ENCODE results near the gene LARGE1.

LARGE1 gene

DNA sequence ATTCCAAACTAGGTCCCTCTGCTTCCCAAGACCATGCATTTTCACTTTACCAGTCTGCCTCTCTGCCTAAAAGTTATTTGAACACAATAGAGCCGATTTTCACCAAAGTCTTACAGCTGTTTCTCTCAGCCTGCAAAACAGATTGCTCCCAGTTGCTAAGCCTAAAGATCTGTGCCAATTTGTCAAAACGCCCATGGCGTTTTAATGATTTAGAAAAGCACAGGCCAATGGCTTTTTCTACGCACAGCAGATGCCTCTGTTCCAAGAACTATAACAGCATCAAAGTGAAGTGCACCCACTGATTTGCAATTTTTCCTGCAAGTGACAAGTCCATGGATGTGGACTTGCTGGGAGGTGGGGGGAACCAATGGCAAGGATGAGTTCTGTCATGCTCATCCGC, 688.2 kb downstream of the LARGE1 start:
- H3K4me3 ChIP-seq (ENCODE audit: insufficient read depth, low read length, poor library complexity, severe bottlenecking), result no peak overlapping the region
- no peaks in the 10 kb centered on the region for H3K36me3 ChIP-seq (ENCODE audit: low read length)
- H3K27ac ChIP-seq (ENCODE audit: low read depth, low read length), result no peak overlapping the region
- H3K9me2 ChIP-seq (replicated peaks; ENCODE audit: insufficient read depth, low read length), result no peaks in the 10 kb centered on the region
- no peaks in the 10 kb centered on the region for H3F3A ChIP-seq (ENCODE audit: insufficient read depth)
- no peak for TF ChIP-seq EZH2phosphoT487 (conservative IDR thresholded peaks at IDR 0.05; ENCODE audit: low read length)
- no peaks in the 10 kb centered on the region for H4K20me1 ChIP-seq (ENCODE audit: low read depth, low read length)
- no peak overlapping the region for H3K9ac ChIP-seq (ENCODE audit: low read length)
- H3K4me2 ChIP-seq (ENCODE audit: low read depth, low read length, poor library complexity, severe bottlenecking), result no peak overlapping the region
- H3K9me3 ChIP-seq (ENCODE audit: insufficient read depth, low read length), result peaks cover 19% of the 10 kb centered on the region; the same call in 1 of the 2 replicates
- H3K79me2 ChIP-seq (ENCODE audit: insufficient read depth, low read length), result no peaks in the 10 kb centered on the region
- no peaks in the 10 kb centered on the region for H3K27me3 ChIP-seq (ENCODE audit: low read length)
- H2AFZ ChIP-seq (ENCODE audit: low read depth, low read length, severe bottlenecking), result no peak overlapping the region

DNA sequence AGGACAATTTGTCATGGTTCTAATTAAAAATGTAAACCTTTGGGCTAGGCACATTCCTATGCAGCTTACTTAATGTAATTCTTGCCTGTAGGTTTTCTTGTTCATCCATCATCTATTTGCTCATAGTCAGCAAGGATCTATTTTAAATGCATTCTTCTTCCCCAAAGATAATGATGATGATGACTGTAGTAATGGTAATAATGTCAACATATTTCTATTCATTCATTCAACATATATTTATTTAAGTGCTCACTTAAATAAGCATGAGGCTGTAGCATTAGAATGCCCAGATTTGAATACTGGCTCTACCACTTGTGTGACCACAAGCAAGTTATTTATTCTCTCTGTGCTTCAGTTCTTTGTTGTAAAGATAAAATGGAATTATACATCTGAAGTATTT, 692.5 kb downstream of the LARGE1 start:
- Histone ChIP-seq H3K4me3 (ENCODE audit: insufficient read depth, low read length, poor library complexity, severe bottlenecking) (no peak overlapping the region), H3K36me3 (ENCODE audit: low read length) (no peaks in the 10 kb centered on the region), H3K9me3 (ENCODE audit: insufficient read depth, low read length) (peaks cover 19% of the 10 kb centered on the region; the same call in 1 of the 2 replicates), H4K20me1 (ENCODE audit: low read depth, low read length) (no peaks in the 10 kb centered on the region), H3K9ac (ENCODE audit: low read length) (no peak overlapping the region), H3K27me3 (ENCODE audit: low read length) (no peaks in the 10 kb centered on the region), H3K27ac (ENCODE audit: low read depth, low read length) (no peak overlapping the region), H3K79me2 (ENCODE audit: insufficient read depth, low read length) (no peaks in the 10 kb centered on the region), H3K9me2 (replicated peaks; ENCODE audit: insufficient read depth, low read length) (no peaks in the 10 kb centered on the region), H2AFZ (ENCODE audit: low read depth, low read length, severe bottlenecking) (no peak overlapping the region), H3F3A (ENCODE audit: insufficient read depth) (no peaks in the 10 kb centered on the region), H3K4me2 (ENCODE audit: low read depth, low read length, poor library complexity, severe bottlenecking) (no peak overlapping the region)
- no peak for TF ChIP-seq EZH2phosphoT487 (conservative IDR thresholded peaks at IDR 0.05; ENCODE audit: low read length)
- TF ChIP-seq, protein P1, sequence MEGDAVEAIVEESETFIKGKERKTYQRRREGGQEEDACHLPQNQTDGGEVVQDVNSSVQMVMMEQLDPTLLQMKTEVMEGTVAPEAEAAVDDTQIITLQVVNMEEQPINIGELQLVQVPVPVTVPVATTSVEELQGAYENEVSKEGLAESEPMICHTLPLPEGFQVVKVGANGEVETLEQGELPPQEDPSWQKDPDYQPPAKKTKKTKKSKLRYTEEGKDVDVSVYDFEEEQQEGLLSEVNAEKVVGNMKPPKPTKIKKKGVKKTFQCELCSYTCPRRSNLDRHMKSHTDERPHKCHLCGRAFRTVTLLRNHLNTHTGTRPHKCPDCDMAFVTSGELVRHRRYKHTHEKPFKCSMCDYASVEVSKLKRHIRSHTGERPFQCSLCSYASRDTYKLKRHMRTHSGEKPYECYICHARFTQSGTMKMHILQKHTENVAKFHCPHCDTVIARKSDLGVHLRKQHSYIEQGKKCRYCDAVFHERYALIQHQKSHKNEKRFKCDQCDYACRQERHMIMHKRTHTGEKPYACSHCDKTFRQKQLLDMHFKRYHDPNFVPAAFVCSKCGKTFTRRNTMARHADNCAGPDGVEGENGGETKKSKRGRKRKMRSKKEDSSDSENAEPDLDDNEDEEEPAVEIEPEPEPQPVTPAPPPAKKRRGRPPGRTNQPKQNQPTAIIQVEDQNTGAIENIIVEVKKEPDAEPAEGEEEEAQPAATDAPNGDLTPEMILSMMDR (IDR thresholded peaks at IDR 0.05; ENCODE audit: insufficient read depth, low read length, poor library complexity, severe bottlenecking), result no peak

DNA sequence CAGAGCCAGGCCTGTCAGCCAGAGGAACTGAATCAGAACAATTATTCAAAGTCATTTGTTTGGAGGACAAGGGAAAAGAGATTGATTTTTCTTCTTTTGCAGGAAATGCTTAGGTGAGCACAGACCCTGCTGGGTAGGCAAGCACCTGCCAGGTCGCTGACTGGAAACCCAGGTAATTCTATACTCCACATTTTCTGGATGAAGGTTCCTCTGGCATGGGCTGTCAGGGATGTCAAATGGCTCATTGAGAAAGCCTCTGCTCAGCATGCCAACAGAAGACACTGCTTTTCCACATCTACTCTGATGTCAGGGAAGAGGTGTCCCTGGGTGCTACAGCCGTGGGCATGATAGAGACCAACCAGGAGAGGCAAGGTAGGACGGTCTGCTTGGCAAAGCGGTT, 695.4 kb downstream of the LARGE1 start:
- H3K36me3 ChIP-seq (ENCODE audit: low read length), result no peaks in the 10 kb centered on the region
- H3F3A ChIP-seq (ENCODE audit: insufficient read depth), result no peaks in the 10 kb centered on the region
- no peaks in the 10 kb centered on the region for H3K79me2 ChIP-seq (ENCODE audit: insufficient read depth, low read length)
- no peak overlapping the region for H3K27ac ChIP-seq (ENCODE audit: low read depth, low read length)
- no peaks in the 10 kb centered on the region for H3K9me2 ChIP-seq (replicated peaks; ENCODE audit: insufficient read depth, low read length)
- H3K9ac ChIP-seq (ENCODE audit: low read length), result no peak overlapping the region
- H3K4me3 ChIP-seq (ENCODE audit: insufficient read depth, low read length, poor library complexity, severe bottlenecking), result no peak overlapping the region
- no peaks in the 10 kb centered on the region for H3K27me3 ChIP-seq (ENCODE audit: low read length)
- no peak for TF ChIP-seq EZH2phosphoT487 (conservative IDR thresholded peaks at IDR 0.05; ENCODE audit: low read length)
- TF ChIP-seq, protein P1 (IDR thresholded peaks at IDR 0.05; ENCODE audit: insufficient read depth, low read length, poor library complexity, severe bottlenecking), result no peak
- no peak overlapping the region for H3K4me2 ChIP-seq (ENCODE audit: low read depth, low read length, poor library complexity, severe bottlenecking)
- no peak overlapping the region for H2AFZ ChIP-seq (ENCODE audit: low read depth, low read length, severe bottlenecking)
- no peaks in the 10 kb centered on the region for H4K20me1 ChIP-seq (ENCODE audit: low read depth, low read length)
- peaks cover 11% of the 10 kb centered on the region; the same call in 1 of the 2 replicates for H3K9me3 ChIP-seq (ENCODE audit: insufficient read depth, low read length)

Measured in SU-DHL-6 (cell line).